Astrocyte (in vitro differentiated cells and primary cell): ENCODE measurements around the gene UGT1A3. TPM values are rescaled to one million over a fixed set of nuclear protein-coding genes. Genes with fewer than 3 reads are reported as not detected.

Experiments used
- DNase-seq: peaks from one replicate; pipeline ENCODE4 v3.0.0-alpha.2; 2010; ENCODE audit warnings: low read depth
- FAIRE-seq: peaks from 2 replicates; lab custom pipeline; 2011; peaks lifted over from hg19 to GRCh38; lab: Jason Lieb, UNC
- H2AFZ ChIP-seq: 2 replicates; pipeline ENCODE4 v1.6.0; 2012; ENCODE audit warnings: low read depth, low read length, inconsistent platforms
- H3K27ac ChIP-seq: 2 replicates; pipeline ENCODE4 v1.5.1; 2011; ENCODE audit warnings: low read depth, low read length, inconsistent platforms
- H3K27me3 ChIP-seq: 2 replicates; pipeline ENCODE4 v1.6.0; 2011; ENCODE audit warnings: low read length, inconsistent platforms; ENCODE audit not compliant: insufficient read depth
- H3K36me3 ChIP-seq: 2 replicates; pipeline ENCODE4 v1.5.1; 2011; ENCODE audit warnings: low read length, inconsistent platforms; ENCODE audit not compliant: insufficient read depth
- H3K4me1 ChIP-seq: 2 replicates; pipeline ENCODE4 v1.5.1; 2011; ENCODE audit warnings: low read length, inconsistent platforms; ENCODE audit not compliant: insufficient read depth
- H3K4me2 ChIP-seq: 2 replicates; pipeline ENCODE4 v1.6.0; 2012; ENCODE audit warnings: low read length, inconsistent platforms
- H3K4me3 ChIP-seq: 2 replicates; pipeline ENCODE4 v1.5.1; 2011; ENCODE audit warnings: low read depth, mild to moderate bottlenecking, low read length, inconsistent platforms; ENCODE audit not compliant: insufficient read depth
- H3K79me2 ChIP-seq: 2 replicates; pipeline ENCODE4 v1.6.0; 2012; ENCODE audit warnings: mild to moderate bottlenecking, low read length, inconsistent platforms; ENCODE audit not compliant: insufficient read depth
- H3K9ac ChIP-seq: 2 replicates; pipeline ENCODE4 v1.6.0; 2012; ENCODE audit warnings: mild to moderate bottlenecking, low read length, inconsistent platforms
- H3K9me3 ChIP-seq: 2 replicates; pipeline ENCODE4 v1.5.1; 2012; ENCODE audit warnings: low read depth, mild to moderate bottlenecking, low read length, inconsistent platforms; ENCODE audit not compliant: insufficient read depth
- H4K20me1 ChIP-seq: 2 replicates; pipeline ENCODE4 v1.6.0; 2012; ENCODE audit warnings: low read length, inconsistent platforms; ENCODE audit not compliant: insufficient read depth
- H3K27ac Mint-ChIP-seq: one replicate; pipeline ENCODE4 v1.8.0; 2021; ENCODE audit warnings: mild to moderate bottlenecking, mixed read lengths; ENCODE audit not compliant: unreplicated experiment
- H3K27me3 Mint-ChIP-seq: one replicate; pipeline ENCODE4 v1.8.0; 2021; ENCODE audit warnings: low read depth, mixed read lengths; ENCODE audit not compliant: unreplicated experiment
- H3K36me3 Mint-ChIP-seq: one replicate; pipeline ENCODE4 v1.8.0; 2021; ENCODE audit warnings: low read depth, mixed read lengths; ENCODE audit not compliant: unreplicated experiment
- H3K4me1 Mint-ChIP-seq: one replicate; pipeline ENCODE4 v1.8.0; 2021; ENCODE audit warnings: low read depth, mixed read lengths; ENCODE audit not compliant: unreplicated experiment
- H3K4me3 Mint-ChIP-seq: one replicate; pipeline ENCODE4 v1.8.0; 2021; ENCODE audit warnings: mild to moderate bottlenecking, moderate library complexity, mixed read lengths; ENCODE audit not compliant: unreplicated experiment
- H3K9me3 Mint-ChIP-seq: one replicate; pipeline ENCODE4 v1.8.0; 2021; ENCODE audit warnings: mild to moderate bottlenecking, mixed read lengths; ENCODE audit not compliant: unreplicated experiment
- CTCF ChIP-seq: IDR thresholded peaks from 2 replicates; pipeline ENCODE4 v1.5.1; 2011; ENCODE audit warnings: low read depth, mild to moderate bottlenecking, inconsistent platforms, low read length, moderate library complexity; ENCODE audit not compliant: insufficient read depth
- EZH2 ChIP-seq: IDR thresholded peaks from 2 replicates; pipeline ENCODE4 v1.6.1; 2012; ENCODE audit warnings: mild to moderate bottlenecking, low read length, inconsistent platforms; ENCODE audit not compliant: insufficient read depth
- total RNA-seq: library from RNA; stranded (reverse); gene quantifications from 2 replicates; pipeline ENCODE4 v1.2.1, GENCODE V29; 2021

The UGT1A3 gene
- total RNA-seq, 1 donor from 2014 or later: not detected

GRCh38 chr2:233789554-233789953 is 60.7 kb downstream of the UGT1A3 start:
- H3K9me3 Mint-ChIP-seq: peaks cover 12% of the 10 kb centered on the region
- no peaks in the 10 kb centered on the region for H3K4me1 ChIP-seq
- H3K36me3 Mint-ChIP-seq: no peaks in the 10 kb centered on the region
- H3K9me3 ChIP-seq: peaks cover 3% of the 10 kb centered on the region
- H3K9ac ChIP-seq: no peak overlapping the region
- no peak overlapping the region for H3K4me3 ChIP-seq
- DNase-seq (no peak), FAIRE-seq (no peak)
- no peak overlapping the region for H3K4me2 ChIP-seq
- no peaks in the 10 kb centered on the region for H3K36me3 ChIP-seq
- no peak overlapping the region for H2AFZ ChIP-seq
- no peaks in the 10 kb centered on the region for H3K27me3 ChIP-seq
- H4K20me1 ChIP-seq: no peaks in the 10 kb centered on the region
- no peak overlapping the region for H3K27ac Mint-ChIP-seq
- no peak overlapping the region for H3K27ac ChIP-seq
- no peaks in the 10 kb centered on the region for H3K79me2 ChIP-seq
- no peak overlapping the region for H3K4me3 Mint-ChIP-seq
- TF ChIP-seq EZH2 (no peak), CTCF (no peak)
- peaks cover 24% of the 10 kb centered on the region for H3K27me3 Mint-ChIP-seq
- no peaks in the 10 kb centered on the region for H3K4me1 Mint-ChIP-seq

- TF ChIP-seq CTCF: no peak
- TF ChIP-seq EZH2: no peak
- Histone ChIP-seq H3K4me1 (no peaks in the 10 kb centered on the region), H3K9ac (no peak overlapping the region), H3K36me3 (no peaks in the 10 kb centered on the region), H3K4me2 (no peak overlapping the region), H2AFZ (no peak overlapping the region), H3K4me3 (no peak overlapping the region), H4K20me1 (no peaks in the 10 kb centered on the region), H3K9me3 (peaks cover 3% of the 10 kb centered on the region), H3K27ac (no peak overlapping the region), H3K27me3 (no peaks in the 10 kb centered on the region), H3K79me2 (no peaks in the 10 kb centered on the region)
- no peak overlapping the region for H3K27ac Mint-ChIP-seq
- FAIRE-seq: no peak
- H3K4me1 Mint-ChIP-seq: no peaks in the 10 kb centered on the region
- no peaks in the 10 kb centered on the region for H3K36me3 Mint-ChIP-seq
- DNase-seq: no peak
- peaks cover 7% of the 10 kb centered on the region for H3K9me3 Mint-ChIP-seq
- no peak overlapping the region for H3K4me3 Mint-ChIP-seq
- H3K27me3 Mint-ChIP-seq: peaks cover 29% of the 10 kb centered on the region
These were observed 62.5 kb downstream of the UGT1A3 start for GRCh38 chr2:233791151-233791882.

GRCh38 chr2:233791883-233792329 is 63.1 kb downstream of the UGT1A3 start:
- Mint-ChIP-seq H3K4me1 (no peaks in the 10 kb centered on the region), H3K4me3 (no peak overlapping the region), H3K27me3 (peaks cover 29% of the 10 kb centered on the region), H3K9me3 (peaks cover 6% of the 10 kb centered on the region), H3K36me3 (no peaks in the 10 kb centered on the region), H3K27ac (no peak overlapping the region)
- H3K4me2 ChIP-seq: no peak overlapping the region
- H3K4me1 ChIP-seq: no peaks in the 10 kb centered on the region
- FAIRE-seq (no peak), DNase-seq (no peak)
- H3K9ac ChIP-seq: no peak overlapping the region
- no peaks in the 10 kb centered on the region for H3K27me3 ChIP-seq
- H3K4me3 ChIP-seq: no peak overlapping the region
- no peak overlapping the region for H2AFZ ChIP-seq
- no peak overlapping the region for H3K27ac ChIP-seq
- no peaks in the 10 kb centered on the region for H3K36me3 ChIP-seq
- H3K9me3 ChIP-seq: peaks cover 3% of the 10 kb centered on the region
- H3K79me2 ChIP-seq: no peaks in the 10 kb centered on the region
- TF ChIP-seq CTCF (no peak), EZH2 (no peak)
- H4K20me1 ChIP-seq: no peaks in the 10 kb centered on the region
